Mesenchymal stem cell (in vitro differentiated cells and primary cell): Measurements from ENCODE around the gene NOL4L.

Experiments
- DNase-seq: peaks from one replicate; pipeline ENCODE4 v3.0.0-alpha.2; 2013
- H2AFZ ChIP-seq: one replicate; pipeline ENCODE4 v1.6.1; 2013; ENCODE audit warnings: low read depth, mild to moderate bottlenecking, control low read depth, inconsistent platforms, low read length, moderate library complexity
- H2AK5ac ChIP-seq: 2 replicates; pipeline ENCODE4 v1.6.1; 2013; ENCODE audit warnings: low read length, moderate library complexity, mild to moderate bottlenecking, inconsistent platforms; ENCODE audit not compliant: severe bottlenecking
- H2BK120ac ChIP-seq: one replicate; pipeline ENCODE4 v1.6.1; 2013; ENCODE audit warnings: low read depth, mild to moderate bottlenecking, inconsistent platforms, low read length, moderate library complexity
- H2BK12ac ChIP-seq, 2 experiments: one replicate each; pipeline ENCODE4 v1.6.1; 2013; ENCODE audit warnings: inconsistent platforms in 2 of 2, low read length in 2 of 2, mild to moderate bottlenecking in 2 of 2, moderate library complexity in 2 of 2, control low read depth in 1 of 2
- H2BK15ac ChIP-seq: one replicate; pipeline ENCODE4 v1.6.1; 2013; ENCODE audit warnings: mild to moderate bottlenecking, low read depth, inconsistent platforms; ENCODE audit not compliant: poor library complexity, severe bottlenecking
- H2BK5ac ChIP-seq: 2 replicates; pipeline ENCODE4 v1.6.1; 2013; ENCODE audit warnings: low read depth, mild to moderate bottlenecking, low read length, control low read depth, inconsistent platforms; ENCODE audit not compliant: poor library complexity, severe bottlenecking
- H3K14ac ChIP-seq, 2 experiments: one replicate each; pipeline ENCODE4 v1.6.1; 2013; ENCODE audit warnings: inconsistent platforms in 2 of 2, low read length in 2 of 2, control low read depth in 1 of 2, mild to moderate bottlenecking in 1 of 2, moderate library complexity in 1 of 2
- H3K18ac ChIP-seq, 2 experiments: one replicate each; pipeline ENCODE4 v1.6.1; 2013; ENCODE audit warnings: inconsistent platforms in 2 of 2, low read length in 2 of 2, control low read depth in 1 of 2, low read depth in 1 of 2, mild to moderate bottlenecking in 1 of 2
- H3K23ac ChIP-seq, 2 experiments: one replicate each; pipeline ENCODE4 v1.6.1; 2013; ENCODE audit warnings: inconsistent platforms in 2 of 2, low read length in 2 of 2, mild to moderate bottlenecking in 2 of 2, moderate library complexity in 2 of 2, control low read depth in 1 of 2
- H3K27ac ChIP-seq: 2 replicates; pipeline ENCODE4 v1.5.1; 2013; ENCODE audit warnings: mild to moderate bottlenecking, moderate library complexity, low read length, control low read depth, inconsistent platforms; ENCODE audit not compliant: poor library complexity, severe bottlenecking
- H3K27me3 ChIP-seq, 2 experiments: 2 replicates each; pipeline versions ENCODE4 v1.6.1 to v1.7.0; 2013; ENCODE audit warnings: low read length in 2 of 2, mild to moderate bottlenecking in 2 of 2, moderate library complexity in 2 of 2, control low read depth in 1 of 2, inconsistent platforms in 1 of 2; ENCODE audit not compliant: control insufficient read depth in 1 of 2, insufficient read depth in 1 of 2
- H3K36me3 ChIP-seq, 2 experiments: 2 replicates each; pipeline versions ENCODE4 v1.6.1 to v1.7.0; 2013; ENCODE audit warnings: low read length in 2 of 2, control low read depth in 1 of 2, inconsistent platforms in 1 of 2, low read depth in 1 of 2, mild to moderate bottlenecking in 1 of 2; ENCODE audit not compliant: insufficient read depth in 2 of 2, control insufficient read depth in 1 of 2
- H3K4ac ChIP-seq, 2 experiments: one replicate each; pipeline ENCODE4 v1.6.1; 2013; ENCODE audit warnings: inconsistent platforms in 2 of 2, low read length in 2 of 2, mild to moderate bottlenecking in 2 of 2, moderate library complexity in 2 of 2, control low read depth in 1 of 2, low read depth in 1 of 2
- H3K4me1 ChIP-seq: 2 replicates; pipeline ENCODE4 v1.6.1; 2013; ENCODE audit warnings: low read depth, low read length, control low read depth; ENCODE audit not compliant: control insufficient read depth, insufficient read depth
- H3K4me2 ChIP-seq: 2 replicates; pipeline ENCODE4 v1.6.1; 2013; ENCODE audit warnings: low read length, mild to moderate bottlenecking, inconsistent platforms; ENCODE audit not compliant: poor library complexity, severe bottlenecking
- H3K4me3 ChIP-seq, 2 experiments: 2 replicates each; pipeline versions ENCODE4 v1.5.1 to v1.7.0; 2013; ENCODE audit warnings: low read length in 2 of 2, mild to moderate bottlenecking in 2 of 2, control low read depth in 1 of 2, low read depth in 1 of 2; ENCODE audit not compliant: insufficient read depth in 1 of 2
- H3K79me1 ChIP-seq: replicated peaks from 2 replicates; pipeline ENCODE4 v1.6.1; 2013; ENCODE audit warnings: mild to moderate bottlenecking, control low read depth, low read length, inconsistent platforms; ENCODE audit not compliant: poor library complexity, severe bottlenecking
- H3K9ac ChIP-seq: 2 replicates; pipeline ENCODE4 v1.7.0; 2013; ENCODE audit warnings: mild to moderate bottlenecking, low read length, moderate library complexity
- H3K9me3 ChIP-seq: 2 replicates; pipeline ENCODE4 v1.7.0; 2013; ENCODE audit warnings: mild to moderate bottlenecking, low read length; ENCODE audit not compliant: control insufficient read depth
- H4K8ac ChIP-seq: one replicate; pipeline ENCODE4 v1.6.1; 2013; ENCODE audit warnings: inconsistent platforms, mild to moderate bottlenecking, low read length, moderate library complexity
- H4K91ac ChIP-seq: one replicate; pipeline ENCODE4 v1.6.1; 2013; ENCODE audit warnings: mild to moderate bottlenecking, low read length, inconsistent platforms
- WGBS: methylation state at CpG from one replicate; pipeline ENCODE4 v1.1.7; 2013; ENCODE audit warnings: mixed read lengths; 5-methylcytosine and 5-hydroxymethylcytosine counted together

The NOL4L gene

GRCh38 chr20:32510120-32510600 is 75.0 kb downstream of the NOL4L start:
- no peak overlapping the region for H2BK12ac ChIP-seq
- WGBS = 95% methylated on average over 15 of the region's 15 CpGs
- peaks cover under 1 to 4% of the 10 kb centered on the region in 2 experiments for H3K27me3 ChIP-seq
- no peak overlapping the region for H2BK5ac ChIP-seq
- H3K27ac ChIP-seq = no peak overlapping the region
- H2AFZ ChIP-seq = no peak overlapping the region
- H3K4me2 ChIP-seq = no peak overlapping the region
- no peak overlapping the region for H3K18ac ChIP-seq
- H3K14ac ChIP-seq = peak overlapping the region in 1 of 2 experiments; percentile 0
- H3K9ac ChIP-seq = no peak overlapping the region
- no peak overlapping the region for H3K4me3 ChIP-seq
- H2BK120ac ChIP-seq = no peak overlapping the region
- no peak overlapping the region for H4K91ac ChIP-seq
- no peaks in the 10 kb centered on the region for H3K79me1 ChIP-seq
- H3K9me3 ChIP-seq = no peaks in the 10 kb centered on the region
- no peak for DNase-seq
- no peaks in the 10 kb centered on the region for H3K4me1 ChIP-seq
- H2BK15ac ChIP-seq = no peak overlapping the region
- H4K8ac ChIP-seq = no peak overlapping the region
- no peaks in the 10 kb centered on the region for H3K36me3 ChIP-seq
- H2AK5ac ChIP-seq = no peak overlapping the region
- H3K23ac ChIP-seq = no peak overlapping the region
- no peak overlapping the region for H3K4ac ChIP-seq

GRCh38 chr20:32509639-32510066 is 75.5 kb downstream of the NOL4L start:
- no peak overlapping the region for H2AFZ ChIP-seq
- 81% methylated on average over 8 of the region's 10 CpGs for WGBS
- no peak overlapping the region for H2BK12ac ChIP-seq
- H3K4me2 ChIP-seq = no peak overlapping the region
- no peak for DNase-seq
- no peak overlapping the region for H3K4ac ChIP-seq
- no peak overlapping the region for H3K9ac ChIP-seq
- no peak overlapping the region for H3K18ac ChIP-seq
- H2BK120ac ChIP-seq = no peak overlapping the region
- no peaks in the 10 kb centered on the region for H3K4me1 ChIP-seq
- H3K79me1 ChIP-seq = no peaks in the 10 kb centered on the region
- H4K91ac ChIP-seq = no peak overlapping the region
- H3K36me3 ChIP-seq = no peaks in the 10 kb centered on the region
- H2BK5ac ChIP-seq = no peak overlapping the region
- H3K27ac ChIP-seq = no peak overlapping the region
- H3K4me3 ChIP-seq = no peak overlapping the region
- no peak overlapping the region for H3K23ac ChIP-seq
- no peak overlapping the region for H2AK5ac ChIP-seq
- no peak overlapping the region for H3K14ac ChIP-seq
- H4K8ac ChIP-seq = no peak overlapping the region
- H3K9me3 ChIP-seq = no peaks in the 10 kb centered on the region
- no peaks in the 10 kb centered on the region for H3K27me3 ChIP-seq
- H2BK15ac ChIP-seq = no peak overlapping the region

GRCh38 chr20:32508775-32509119 is 76.4 kb downstream of the NOL4L start:
- H3K14ac ChIP-seq = no peak overlapping the region
- H3K4me2 ChIP-seq = no peak overlapping the region
- H2BK12ac ChIP-seq = no peak overlapping the region
- H4K8ac ChIP-seq = no peak overlapping the region
- H3K36me3 ChIP-seq = no peaks in the 10 kb centered on the region
- H3K27ac ChIP-seq = no peak overlapping the region
- no peak overlapping the region for H2AFZ ChIP-seq
- H3K79me1 ChIP-seq = no peaks in the 10 kb centered on the region
- no peak overlapping the region for H3K4ac ChIP-seq
- no peak overlapping the region for H3K9ac ChIP-seq
- no peak overlapping the region for H4K91ac ChIP-seq
- 92% methylated on average over 3 of the region's 3 CpGs for WGBS
- H3K23ac ChIP-seq = no peak overlapping the region
- H3K4me1 ChIP-seq = no peaks in the 10 kb centered on the region
- no peak overlapping the region for H3K4me3 ChIP-seq
- H2BK120ac ChIP-seq = no peak overlapping the region
- no peak overlapping the region for H3K18ac ChIP-seq
- H2BK15ac ChIP-seq = no peak overlapping the region
- no peak for DNase-seq
- no peaks in the 10 kb centered on the region for H3K27me3 ChIP-seq
- no peak overlapping the region for H2AK5ac ChIP-seq
- no peak overlapping the region for H2BK5ac ChIP-seq
- no peaks in the 10 kb centered on the region for H3K9me3 ChIP-seq

- Histone ChIP-seq H3K79me1 (no peaks in the 10 kb centered on the region), H3K27ac (no peak overlapping the region), H2BK12ac (no peak overlapping the region), H3K4me2 (no peak overlapping the region), H2AK5ac (no peak overlapping the region), H4K8ac (no peak overlapping the region), H3K27me3 (no peaks in the 10 kb centered on the region), H3K18ac (no peak overlapping the region), H3K4me3 (no peak overlapping the region), H3K14ac (no peak overlapping the region), H2BK15ac (no peak overlapping the region), H3K9me3 (no peaks in the 10 kb centered on the region), H3K4me1 (no peaks in the 10 kb centered on the region), H2AFZ (no peak overlapping the region), H3K36me3 (no peaks in the 10 kb centered on the region), H3K4ac (no peak overlapping the region), H3K9ac (no peak overlapping the region), H2BK5ac (no peak overlapping the region), H3K23ac (no peak overlapping the region), H4K91ac (no peak overlapping the region), H2BK120ac (no peak overlapping the region)
- WGBS = 97% methylated on average over 11 of the region's 11 CpGs
- DNase-seq = no peak
Measured at GRCh38 chr20:32507998-32508774, 76.9 kb downstream of the NOL4L start.
